Measurements from ENCODE around the gene PLA2R1.
A peak's percentile ranks its signal among the peaks of the same experiment; 100 is the strongest.

Gene PLA2R1

GRCh38 chr2:159953136-159953823 lies 109.1 kb downstream of the PLA2R1 start:
- Histone ChIP-seq H3K23ac (ENCODE audit: low read length) (no peak overlapping the region), H2BK12ac (ENCODE audit: low read length) (no peak overlapping the region), H2BK120ac (ENCODE audit: insufficient read depth, low read length, poor library complexity) (no peak overlapping the region), H2BK5ac (ENCODE audit: low read depth, low read length, poor library complexity) (no peak overlapping the region), H3K36me3 (ENCODE audit: control insufficient read depth in 1 of 2, insufficient read depth in 2 of 2, low read length in 2 of 2) (no peaks in the 10 kb centered on the region), H3K4me2 (ENCODE audit: low read length) (no peak overlapping the region), H3K4ac (ENCODE audit: low read depth, low read length) (no peak overlapping the region), H3K4me1 (ENCODE audit: control insufficient read depth in 1 of 2, insufficient read depth in 2 of 2, low read length in 2 of 2) (no peaks in the 10 kb centered on the region), H3K79me2 (ENCODE audit: control insufficient read depth, insufficient read depth, low read length, poor library complexity) (no peaks in the 10 kb centered on the region), H4K12ac (ENCODE audit: low read depth, low read length) (no peak overlapping the region), H3K27ac (ENCODE audit: low read depth, low read length) (no peak overlapping the region), H3K14ac (ENCODE audit: low read length) (no peak overlapping the region), H3K4me3 (ENCODE audit: low read depth, low read length) (no peak overlapping the region), H2AFZ (ENCODE audit: insufficient read depth, low read length, poor library complexity) (no peak overlapping the region), H4K8ac (ENCODE audit: low read depth, low read length) (no peak overlapping the region), H3K18ac (ENCODE audit: low read length) (no peak overlapping the region), H3K9me3 (ENCODE audit: insufficient read depth, low read depth, low read length) (no peaks in the 10 kb centered on the region), H3K79me1 (ENCODE audit: low read length) (no peaks in the 10 kb centered on the region), H3K27me3 (ENCODE audit: insufficient read depth, low read length) (no peaks in the 10 kb centered on the region), H3K9ac (ENCODE audit: low read length) (no peak overlapping the region), H2AK5ac (ENCODE audit: low read length) (no peak overlapping the region), H4K91ac (ENCODE audit: low read depth, low read length) (no peak overlapping the region)
- peak; percentile 56 to 89 for DNase-seq
- no CpG with 5 or more reads among the region's 2 CpGs for WGBS (ENCODE audit: extremely low coverage, insufficient coverage, insufficient read length)

GRCh38 chr2:159946326-159946999 lies 116.0 kb downstream of the PLA2R1 start:
- no peak overlapping the region for H3K18ac ChIP-seq (ENCODE audit: low read length)
- H4K12ac ChIP-seq (ENCODE audit: low read depth, low read length): no peak overlapping the region
- no CpG with 5 or more reads among the region's 1 CpG for WGBS (ENCODE audit: extremely low coverage, insufficient coverage, insufficient read length)
- no peak overlapping the region for H4K91ac ChIP-seq (ENCODE audit: low read depth, low read length)
- no peaks in the 10 kb centered on the region for H3K79me2 ChIP-seq (ENCODE audit: control insufficient read depth, insufficient read depth, low read length, poor library complexity)
- no peaks in the 10 kb centered on the region for H3K79me1 ChIP-seq (ENCODE audit: low read length)
- H2BK12ac ChIP-seq (ENCODE audit: low read length): no peak overlapping the region
- H3K23ac ChIP-seq (ENCODE audit: low read length): no peak overlapping the region
- no peak overlapping the region for H3K9ac ChIP-seq (ENCODE audit: low read length)
- no peak overlapping the region for H2AK5ac ChIP-seq (ENCODE audit: low read length)
- H2BK5ac ChIP-seq (ENCODE audit: low read depth, low read length, poor library complexity): no peak overlapping the region
- H3K27me3 ChIP-seq (ENCODE audit: insufficient read depth, low read length): no peaks in the 10 kb centered on the region
- H3K4me3 ChIP-seq (ENCODE audit: low read depth, low read length): no peak overlapping the region
- H4K8ac ChIP-seq (ENCODE audit: low read depth, low read length): no peak overlapping the region
- H3K36me3 ChIP-seq (ENCODE audit: control insufficient read depth in 1 of 2, insufficient read depth in 2 of 2, low read length in 2 of 2): no peaks in the 10 kb centered on the region
- H3K14ac ChIP-seq (ENCODE audit: low read length): no peak overlapping the region
- H3K9me3 ChIP-seq (ENCODE audit: insufficient read depth, low read depth, low read length): no peaks in the 10 kb centered on the region
- H2AFZ ChIP-seq (ENCODE audit: insufficient read depth, low read length, poor library complexity): no peak overlapping the region
- H3K4me2 ChIP-seq (ENCODE audit: low read length): no peak overlapping the region
- H3K4ac ChIP-seq (ENCODE audit: low read depth, low read length): no peak overlapping the region
- no peak for DNase-seq
- no peak overlapping the region for H2BK120ac ChIP-seq (ENCODE audit: insufficient read depth, low read length, poor library complexity)
- no peak overlapping the region for H3K27ac ChIP-seq (ENCODE audit: low read depth, low read length)
- no peaks in the 10 kb centered on the region for H3K4me1 ChIP-seq (ENCODE audit: control insufficient read depth in 1 of 2, insufficient read depth in 2 of 2, low read length in 2 of 2)

- no peak for DNase-seq
- H3K4me2 ChIP-seq (ENCODE audit: low read length): no peak overlapping the region
- no peak overlapping the region for H4K91ac ChIP-seq (ENCODE audit: low read depth, low read length)
- no peak overlapping the region for H2BK12ac ChIP-seq (ENCODE audit: low read length)
- no peak overlapping the region for H3K27ac ChIP-seq (ENCODE audit: low read depth, low read length)
- no peaks in the 10 kb centered on the region for H3K27me3 ChIP-seq (ENCODE audit: insufficient read depth, low read length)
- H4K12ac ChIP-seq (ENCODE audit: low read depth, low read length): no peak overlapping the region
- H3K4me1 ChIP-seq (ENCODE audit: control insufficient read depth in 1 of 2, insufficient read depth in 2 of 2, low read length in 2 of 2): no peaks in the 10 kb centered on the region
- no peak overlapping the region for H4K8ac ChIP-seq (ENCODE audit: low read depth, low read length)
- no peaks in the 10 kb centered on the region for H3K36me3 ChIP-seq (ENCODE audit: control insufficient read depth in 1 of 2, insufficient read depth in 2 of 2, low read length in 2 of 2)
- H3K14ac ChIP-seq (ENCODE audit: low read length): no peak overlapping the region
- H3K79me1 ChIP-seq (ENCODE audit: low read length): no peaks in the 10 kb centered on the region
- H3K18ac ChIP-seq (ENCODE audit: low read length): no peak overlapping the region
- H2BK5ac ChIP-seq (ENCODE audit: low read depth, low read length, poor library complexity): no peak overlapping the region
- no peak overlapping the region for H3K9ac ChIP-seq (ENCODE audit: low read length)
- H3K23ac ChIP-seq (ENCODE audit: low read length): no peak overlapping the region
- no peaks in the 10 kb centered on the region for H3K9me3 ChIP-seq (ENCODE audit: insufficient read depth, low read depth, low read length)
- H2AFZ ChIP-seq (ENCODE audit: insufficient read depth, low read length, poor library complexity): no peak overlapping the region
- no CpG with 5 or more reads among the region's 2 CpGs for WGBS (ENCODE audit: extremely low coverage, insufficient coverage, insufficient read length)
- H3K4me3 ChIP-seq (ENCODE audit: low read depth, low read length): no peak overlapping the region
- H2AK5ac ChIP-seq (ENCODE audit: low read length): no peak overlapping the region
- no peak overlapping the region for H2BK120ac ChIP-seq (ENCODE audit: insufficient read depth, low read length, poor library complexity)
- H3K79me2 ChIP-seq (ENCODE audit: control insufficient read depth, insufficient read depth, low read length, poor library complexity): no peaks in the 10 kb centered on the region
- H3K4ac ChIP-seq (ENCODE audit: low read depth, low read length): no peak overlapping the region
Measured at GRCh38 chr2:159944874-159945273, 117.5 kb downstream of the PLA2R1 start.

GRCh38 chr2:159942146-159942545 lies 120.3 kb downstream of the PLA2R1 start:
- H3K79me1 ChIP-seq (ENCODE audit: low read length): no peaks in the 10 kb centered on the region
- H2BK5ac ChIP-seq (ENCODE audit: low read depth, low read length, poor library complexity): no peak overlapping the region
- no peak overlapping the region for H3K18ac ChIP-seq (ENCODE audit: low read length)
- H3K4ac ChIP-seq (ENCODE audit: low read depth, low read length): no peak overlapping the region
- H3K9ac ChIP-seq (ENCODE audit: low read length): no peak overlapping the region
- H2AK5ac ChIP-seq (ENCODE audit: low read length): no peak overlapping the region
- no peak overlapping the region for H3K4me3 ChIP-seq (ENCODE audit: low read depth, low read length)
- H3K27me3 ChIP-seq (ENCODE audit: insufficient read depth, low read length): no peaks in the 10 kb centered on the region
- no peak overlapping the region for H3K27ac ChIP-seq (ENCODE audit: low read depth, low read length)
- WGBS (ENCODE audit: extremely low coverage, insufficient coverage, insufficient read length): no CpG with 5 or more reads among the region's 1 CpG
- H2BK120ac ChIP-seq (ENCODE audit: insufficient read depth, low read length, poor library complexity): no peak overlapping the region
- H3K4me1 ChIP-seq (ENCODE audit: control insufficient read depth in 1 of 2, insufficient read depth in 2 of 2, low read length in 2 of 2): no peaks in the 10 kb centered on the region
- no peak for DNase-seq
- no peak overlapping the region for H4K8ac ChIP-seq (ENCODE audit: low read depth, low read length)
- no peaks in the 10 kb centered on the region for H3K9me3 ChIP-seq (ENCODE audit: insufficient read depth, low read depth, low read length)
- H3K79me2 ChIP-seq (ENCODE audit: control insufficient read depth, insufficient read depth, low read length, poor library complexity): no peaks in the 10 kb centered on the region
- H2BK12ac ChIP-seq (ENCODE audit: low read length): no peak overlapping the region
- no peak overlapping the region for H4K12ac ChIP-seq (ENCODE audit: low read depth, low read length)
- H3K23ac ChIP-seq (ENCODE audit: low read length): no peak overlapping the region
- no peak overlapping the region for H3K4me2 ChIP-seq (ENCODE audit: low read length)
- H2AFZ ChIP-seq (ENCODE audit: insufficient read depth, low read length, poor library complexity): no peak overlapping the region
- no peak overlapping the region for H4K91ac ChIP-seq (ENCODE audit: low read depth, low read length)
- H3K14ac ChIP-seq (ENCODE audit: low read length): no peak overlapping the region
- H3K36me3 ChIP-seq (ENCODE audit: control insufficient read depth in 1 of 2, insufficient read depth in 2 of 2, low read length in 2 of 2): no peaks in the 10 kb centered on the region
